Progenitor cell of endocrine pancreas (in vitro differentiated cells): ENCODE measurements around the gene PIP5K1B. TPM values are rescaled to one million over a fixed set of nuclear protein-coding genes. Genes with fewer than 3 reads are reported as not detected.

Experiments used
- DNase-seq: peaks from one replicate; pipeline ENCODE4 v3.0.0; 2021; ENCODE audit warnings: low spot score; ENCODE audit not compliant: unreplicated experiment
- H3K27ac Mint-ChIP-seq: 2 replicates; pipeline ENCODE4 v1.8.0; 2021; ENCODE audit warnings: mild to moderate bottlenecking, moderate library complexity, mixed read lengths
- H3K27me3 Mint-ChIP-seq: 2 replicates; pipeline ENCODE4 v1.8.0; 2021; ENCODE audit warnings: mixed read lengths
- H3K36me3 Mint-ChIP-seq: 2 replicates; pipeline ENCODE4 v1.8.0; 2022; ENCODE audit warnings: mixed read lengths; ENCODE audit not compliant: insufficient read depth
- H3K4me1 Mint-ChIP-seq: 2 replicates; pipeline ENCODE4 v1.8.0; 2021; ENCODE audit warnings: low read depth, mixed read lengths
- H3K4me3 Mint-ChIP-seq: 2 replicates; pipeline ENCODE4 v1.8.0; 2021; ENCODE audit warnings: low read depth, mild to moderate bottlenecking, moderate library complexity, mixed read lengths
- H3K9me3 Mint-ChIP-seq: 2 replicates; pipeline ENCODE4 v1.8.0; 2021; ENCODE audit warnings: low read depth, mixed read lengths
- total RNA-seq: library from RNA; stranded (reverse); gene quantifications from 2 replicates; pipeline ENCODE4 v1.2.1, GENCODE V29; 2021
- TF ChIP-seq, protein P1 (sequence below): fragments of 200-600 bp; sonication (generic); IDR thresholded peaks from one replicate; pipeline ENCODE4 v1.5.0; 2021; ENCODE audit warnings: antibody characterized with exemption, mild to moderate bottlenecking; ENCODE audit not compliant: unreplicated experiment

Gene PIP5K1B
- total RNA-seq, 1 donor from 2014 or later = 1.5 TPM

DNA sequence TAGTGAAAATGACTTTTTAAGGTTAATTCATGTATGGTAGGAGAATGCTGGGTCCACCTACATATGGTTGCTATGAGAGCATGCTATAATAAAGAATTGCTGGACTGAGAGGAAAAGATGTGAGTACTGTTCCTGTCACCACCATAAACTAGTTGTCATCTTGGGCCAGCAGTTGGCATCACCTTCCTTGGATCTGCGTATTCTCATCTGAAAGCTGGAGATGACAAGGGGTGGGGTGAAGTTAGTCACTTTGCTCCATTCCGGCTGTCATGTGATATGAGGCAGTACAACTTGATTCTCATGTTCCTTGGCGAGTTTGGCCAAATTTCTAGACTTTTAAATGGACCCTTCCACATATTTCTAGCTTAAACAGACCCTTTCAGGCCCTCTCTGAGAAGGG is 33.3 kb downstream of the PIP5K1B start:
- no peaks in the 10 kb centered on the region for H3K9me3 Mint-ChIP-seq
- no peak overlapping the region for H3K27ac Mint-ChIP-seq
- peaks cover 15% of the 10 kb centered on the region for H3K27me3 Mint-ChIP-seq
- H3K4me1 Mint-ChIP-seq = peaks cover 9% of the 10 kb centered on the region
- no peaks in the 10 kb centered on the region for H3K36me3 Mint-ChIP-seq
- no peak for DNase-seq
- H3K4me3 Mint-ChIP-seq = no peak overlapping the region
- TF ChIP-seq, protein P1, sequence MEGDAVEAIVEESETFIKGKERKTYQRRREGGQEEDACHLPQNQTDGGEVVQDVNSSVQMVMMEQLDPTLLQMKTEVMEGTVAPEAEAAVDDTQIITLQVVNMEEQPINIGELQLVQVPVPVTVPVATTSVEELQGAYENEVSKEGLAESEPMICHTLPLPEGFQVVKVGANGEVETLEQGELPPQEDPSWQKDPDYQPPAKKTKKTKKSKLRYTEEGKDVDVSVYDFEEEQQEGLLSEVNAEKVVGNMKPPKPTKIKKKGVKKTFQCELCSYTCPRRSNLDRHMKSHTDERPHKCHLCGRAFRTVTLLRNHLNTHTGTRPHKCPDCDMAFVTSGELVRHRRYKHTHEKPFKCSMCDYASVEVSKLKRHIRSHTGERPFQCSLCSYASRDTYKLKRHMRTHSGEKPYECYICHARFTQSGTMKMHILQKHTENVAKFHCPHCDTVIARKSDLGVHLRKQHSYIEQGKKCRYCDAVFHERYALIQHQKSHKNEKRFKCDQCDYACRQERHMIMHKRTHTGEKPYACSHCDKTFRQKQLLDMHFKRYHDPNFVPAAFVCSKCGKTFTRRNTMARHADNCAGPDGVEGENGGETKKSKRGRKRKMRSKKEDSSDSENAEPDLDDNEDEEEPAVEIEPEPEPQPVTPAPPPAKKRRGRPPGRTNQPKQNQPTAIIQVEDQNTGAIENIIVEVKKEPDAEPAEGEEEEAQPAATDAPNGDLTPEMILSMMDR = no peak

DNA sequence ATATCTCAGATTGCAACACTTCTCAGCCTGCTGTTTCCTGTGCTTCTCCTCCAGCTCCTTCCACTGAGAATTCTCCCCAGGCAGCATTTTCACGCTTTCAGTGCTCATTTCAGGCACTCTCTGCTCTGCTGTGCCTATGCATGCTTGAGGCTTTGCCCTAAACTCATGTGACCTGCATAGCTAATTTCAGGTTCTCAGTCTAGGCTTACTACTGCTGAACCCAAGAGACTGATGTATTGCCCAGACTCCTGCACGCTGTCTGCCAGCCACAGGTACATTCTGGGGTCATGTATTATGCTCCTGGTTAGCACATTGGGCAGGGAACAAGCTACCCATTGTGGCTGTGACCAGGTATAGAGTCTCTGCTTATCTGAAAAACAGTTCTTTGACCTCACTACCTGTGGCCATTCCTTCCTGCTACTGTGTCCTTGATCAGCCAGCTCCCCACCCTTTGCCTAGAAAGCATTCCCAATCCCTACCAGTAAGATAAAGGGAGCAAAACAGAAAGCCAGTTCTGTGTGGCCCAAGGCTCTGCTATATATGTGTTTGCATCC is 34.7 kb downstream of the PIP5K1B start:
- Mint-ChIP-seq H3K4me3 (no peak overlapping the region), H3K27me3 (peaks cover 8% of the 10 kb centered on the region), H3K36me3 (no peaks in the 10 kb centered on the region), H3K4me1 (peaks cover 9% of the 10 kb centered on the region), H3K27ac (peak overlapping the region; percentile 60), H3K9me3 (no peaks in the 10 kb centered on the region)
- TF ChIP-seq, protein P1 = no peak
- DNase-seq = no peak

GRCh38 chr9:68740561-68740960 is 35.5 kb downstream of the PIP5K1B start:
- TF ChIP-seq, protein P1 = no peak
- H3K4me3 Mint-ChIP-seq = no peak overlapping the region
- H3K27ac Mint-ChIP-seq = no peak overlapping the region

GRCh38 chr9:68741234-68741633 is 36.2 kb downstream of the PIP5K1B start:
- TF ChIP-seq, protein P1 = no peak
- H3K27me3 Mint-ChIP-seq = peaks cover 4% of the 10 kb centered on the region
- no peaks in the 10 kb centered on the region for H3K36me3 Mint-ChIP-seq
- no peak for DNase-seq
- H3K4me1 Mint-ChIP-seq = peaks cover 9% of the 10 kb centered on the region
- no peaks in the 10 kb centered on the region for H3K9me3 Mint-ChIP-seq
- H3K4me3 Mint-ChIP-seq = no peak overlapping the region
- H3K27ac Mint-ChIP-seq = no peak overlapping the region

More at GRCh38 chr9:68740561-68740960, 35.5 kb downstream of the PIP5K1B start:
- Mint-ChIP-seq H3K36me3 (no peaks in the 10 kb centered on the region), H3K9me3 (no peaks in the 10 kb centered on the region), H3K4me1 (peaks cover 9% of the 10 kb centered on the region), H3K27me3 (peaks cover 8% of the 10 kb centered on the region)
- no peak for DNase-seq

DNA sequence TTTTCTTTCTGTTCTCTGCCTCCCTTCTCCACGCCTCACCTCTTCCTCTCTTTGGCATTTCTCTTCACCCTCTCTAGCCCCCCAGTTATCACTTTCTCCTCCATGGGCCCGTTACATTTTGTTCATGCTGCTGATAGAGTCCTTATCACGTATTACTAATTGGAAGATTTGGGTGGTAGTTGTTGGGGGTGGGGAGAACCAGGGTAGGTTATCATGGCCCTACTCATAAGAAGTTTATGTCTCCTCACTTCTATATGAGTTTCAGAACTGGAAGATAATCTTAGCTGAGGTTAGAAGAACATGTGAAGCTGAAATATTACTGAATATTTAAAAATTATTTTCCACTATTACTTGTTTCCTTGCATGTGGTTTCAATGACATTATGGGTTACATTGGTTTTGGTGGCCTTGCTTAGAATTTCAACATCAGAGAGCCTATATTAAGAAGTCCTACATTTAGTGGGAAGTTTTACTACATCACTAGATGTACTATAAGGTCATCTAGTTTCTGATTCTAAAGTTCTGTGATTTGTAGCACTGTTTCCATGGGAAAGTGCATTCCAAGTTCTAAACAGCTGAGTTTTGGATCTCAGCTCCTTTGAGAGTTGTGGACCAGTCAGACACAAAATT is 36.8 kb downstream of the PIP5K1B start:
- Mint-ChIP-seq H3K4me1 (peaks cover 9% of the 10 kb centered on the region), H3K27me3 (no peaks in the 10 kb centered on the region), H3K4me3 (no peak overlapping the region), H3K36me3 (no peaks in the 10 kb centered on the region), H3K9me3 (no peaks in the 10 kb centered on the region), H3K27ac (no peak overlapping the region)
- DNase-seq = no peak
- TF ChIP-seq, protein P1 = no peak
